Measurements from ENCODE around the gene PLAC9. TPM values are rescaled to one million over a fixed set of nuclear protein-coding genes. Genes with fewer than 3 reads are reported as not detected.

The PLAC9 gene
- total and polyA plus RNA-seq, 3 donors from 2014 or later: 13.1 to 47.0 (median 20.7) TPM

DNA sequence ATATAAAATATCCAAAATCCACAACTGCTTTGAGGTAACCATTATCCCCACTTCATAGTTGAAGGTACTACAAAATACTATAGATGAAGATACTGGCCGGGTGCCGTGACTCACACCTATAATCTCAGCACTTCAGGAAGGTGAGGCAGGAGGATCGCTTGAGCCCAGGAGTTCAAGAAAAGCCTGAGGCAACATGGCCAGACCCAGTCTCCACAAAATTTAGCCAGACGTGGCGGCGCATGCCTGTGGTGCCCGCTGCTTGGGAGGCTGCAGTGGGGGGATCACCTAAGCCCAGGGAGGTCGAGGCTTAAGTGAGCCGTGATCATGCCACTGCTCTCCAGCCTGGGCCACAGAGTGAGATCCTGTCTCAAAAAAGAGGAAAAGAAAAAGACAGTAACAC, 32.4 kb upstream of the PLAC9 start:
- WGBS, 2 donors: 69 to 84% methylated on average over 9 of the region's 9 CpGs
- no peak overlapping the region for H3K27ac ChIP-seq
- H3K9me3 ChIP-seq: no peaks in the 10 kb centered on the region
- H3K4me1 ChIP-seq: no peaks in the 10 kb centered on the region
- TF ChIP-seq, protein P1, sequence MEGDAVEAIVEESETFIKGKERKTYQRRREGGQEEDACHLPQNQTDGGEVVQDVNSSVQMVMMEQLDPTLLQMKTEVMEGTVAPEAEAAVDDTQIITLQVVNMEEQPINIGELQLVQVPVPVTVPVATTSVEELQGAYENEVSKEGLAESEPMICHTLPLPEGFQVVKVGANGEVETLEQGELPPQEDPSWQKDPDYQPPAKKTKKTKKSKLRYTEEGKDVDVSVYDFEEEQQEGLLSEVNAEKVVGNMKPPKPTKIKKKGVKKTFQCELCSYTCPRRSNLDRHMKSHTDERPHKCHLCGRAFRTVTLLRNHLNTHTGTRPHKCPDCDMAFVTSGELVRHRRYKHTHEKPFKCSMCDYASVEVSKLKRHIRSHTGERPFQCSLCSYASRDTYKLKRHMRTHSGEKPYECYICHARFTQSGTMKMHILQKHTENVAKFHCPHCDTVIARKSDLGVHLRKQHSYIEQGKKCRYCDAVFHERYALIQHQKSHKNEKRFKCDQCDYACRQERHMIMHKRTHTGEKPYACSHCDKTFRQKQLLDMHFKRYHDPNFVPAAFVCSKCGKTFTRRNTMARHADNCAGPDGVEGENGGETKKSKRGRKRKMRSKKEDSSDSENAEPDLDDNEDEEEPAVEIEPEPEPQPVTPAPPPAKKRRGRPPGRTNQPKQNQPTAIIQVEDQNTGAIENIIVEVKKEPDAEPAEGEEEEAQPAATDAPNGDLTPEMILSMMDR (IDR thresholded peaks at IDR 0.05): no peak
- TF ChIP-seq POLR2A (IDR thresholded peaks at IDR 0.05): no peak
- H3K27me3 ChIP-seq: no peaks in the 10 kb centered on the region
- intact Hi-C loops (cut with DNase I; ENCODE audit: low total_unique reads): no loop called here
- no peak for DNase-seq
- no peaks in the 10 kb centered on the region for H3K36me3 ChIP-seq (ENCODE audit: low read depth, missing control alignments)
- no peak overlapping the region for H3K4me3 ChIP-seq

GRCh38 chr10:80100861-80101695, 31.5 kb upstream of the PLAC9 start:
- WGBS, 2 donors: 74 to 77% methylated on average over 15 of the region's 15 CpGs
- no peak overlapping the region for H3K4me3 ChIP-seq
- TF ChIP-seq, protein P1 (IDR thresholded peaks at IDR 0.05): no peak
- TF ChIP-seq POLR2A (IDR thresholded peaks at IDR 0.05): no peak
- H3K27me3 ChIP-seq: no peaks in the 10 kb centered on the region
- DNase-seq: no peak
- intact Hi-C loops (cut with DNase I; ENCODE audit: low total_unique reads): no loop called here
- no peaks in the 10 kb centered on the region for H3K4me1 ChIP-seq
- H3K9me3 ChIP-seq: no peaks in the 10 kb centered on the region
- no peak overlapping the region for H3K27ac ChIP-seq
- no peaks in the 10 kb centered on the region for H3K36me3 ChIP-seq (ENCODE audit: low read depth, missing control alignments)

- Histone ChIP-seq H3K36me3 (ENCODE audit: low read depth, missing control alignments) (no peaks in the 10 kb centered on the region), H3K4me3 (no peak overlapping the region), H3K27ac (no peak overlapping the region), H3K9me3 (no peaks in the 10 kb centered on the region), H3K4me1 (no peaks in the 10 kb centered on the region), H3K27me3 (no peaks in the 10 kb centered on the region)
- intact Hi-C loops (cut with DNase I; ENCODE audit: low total_unique reads): no loop called here
- 54 to 58% methylated on average over 10 of the region's 10 CpGs for WGBS, 2 donors
- TF ChIP-seq, protein P1 (IDR thresholded peaks at IDR 0.05): no peak
- no peak for TF ChIP-seq POLR2A (IDR thresholded peaks at IDR 0.05)
- no peak for DNase-seq
Observed at GRCh38 chr10:80104066-80104926, 28.2 kb upstream of the PLAC9 start.

GRCh38 chr10:80108576-80109239, 23.8 kb upstream of the PLAC9 start:
- Histone ChIP-seq H3K9me3 (no peaks in the 10 kb centered on the region), H3K4me3 (no peak overlapping the region), H3K36me3 (ENCODE audit: low read depth, missing control alignments) (no peaks in the 10 kb centered on the region), H3K27me3 (no peaks in the 10 kb centered on the region), H3K27ac (no peak overlapping the region), H3K4me1 (peaks cover 21% of the 10 kb centered on the region)
- TF ChIP-seq POLR2A (IDR thresholded peaks at IDR 0.05): no peak
- TF ChIP-seq, protein P1 (IDR thresholded peaks at IDR 0.05): no peak
- WGBS, 2 donors: 85 to 91% methylated on average over 8 of the region's 8 CpGs
- intact Hi-C loops (cut with DNase I; ENCODE audit: low total_unique reads): no loop called here
- DNase-seq: no peak

Data from testis (tissue), 3 donors.